H1 (cell line): Measurements from ENCODE around the gene DNAH8. TPM values are rescaled to one million over a fixed set of nuclear protein-coding genes. Genes with fewer than 3 reads are reported as not detected.

ENCODE experiments used
- BACH1 ChIP-seq: IDR thresholded peaks from 2 replicates; pipeline ENCODE4 v1.6.1; 2012; ENCODE audit warnings: low read length, improper control_type of control experiment
- FOSL1 ChIP-seq: IDR thresholded peaks from 2 replicates; pipeline ENCODE4 v1.6.1; 2011; ENCODE audit warnings: mild to moderate bottlenecking, low read depth, low read length, moderate library complexity; ENCODE audit not compliant: insufficient read depth
- KDM4A ChIP-seq: IDR thresholded peaks from one replicate; pipeline ENCODE4 v1.7.1; 2012; ENCODE audit warnings: low read depth, mild to moderate bottlenecking, moderate library complexity, low read length, inconsistent platforms; ENCODE audit not compliant: severe bottlenecking
- MAFK ChIP-seq: IDR thresholded peaks from 2 replicates; pipeline ENCODE4 v1.6.1; 2012; ENCODE audit warnings: low read depth, mild to moderate bottlenecking, improper control_type of control experiment, low read length
- NRF1 ChIP-seq: IDR thresholded peaks from 2 replicates; pipeline ENCODE4 v1.6.1; 2011; ENCODE audit warnings: mild to moderate bottlenecking, low read depth, low read length, improper control_type of control experiment
- RAD21 ChIP-seq, 2 experiments: IDR thresholded peaks in 1 of 2; conservative IDR thresholded peaks in 1 of 2; 2 replicates each; pipeline ENCODE4 v1.6.1; 2011; ENCODE audit warnings: low read depth in 2 of 2, low read length in 2 of 2, improper control_type of control experiment in 1 of 2, inconsistent platforms in 1 of 2, mild to moderate bottlenecking in 1 of 2, moderate library complexity in 1 of 2
- SUZ12 ChIP-seq: fragments of 200-600 bp; sonication (generic); IDR thresholded peaks from 2 replicates; pipeline ENCODE4 v1.6.1; 2012; ENCODE audit warnings: mild to moderate bottlenecking, inconsistent platforms, low read length, moderate library complexity, mixed read lengths
- polyA plus RNA-seq, 7 experiments: library from polyadenylated mRNA; depleted of rRNA in 3 of 7; stranded (reverse) in 5 of 7; unstranded in 2 of 7; fragments of >200 nt in 5 of 7; fragments of 200-250 nt in 2 of 7; gene quantifications; 1 replicate in 5 of 7; 2 replicates in 1 of 7; 4 replicates in 1 of 7; pipeline versions ENCODE4 v1.2.1 to v1.2.3, GENCODE V29; 2011 to 2013; ENCODE audit warnings: missing spikeins in 2 of 7, mixed read lengths in 2 of 7
- total RNA-seq: library from RNA; stranded (reverse); fragmentation: NEBNext Ultra II Directional; extraction: Animal tissue kit (Norgen Biotek cat#: 25700); gene quantifications from 2 replicates; pipeline ENCODE4 v1.2.1, GENCODE V29; 2021
- TF ChIP-seq, protein P1 (sequence below): fragments of 300-600 bp; sonication (generic); IDR thresholded peaks from 2 replicates; pipeline ENCODE4 v1.7.1; 2012; ENCODE audit warnings: low read length, moderate library complexity, mild to moderate bottlenecking, inconsistent platforms; ENCODE audit not compliant: insufficient replicate concordance
- TF ChIP-seq, protein P2 (sequence below), 3 experiments: IDR thresholded peaks; 1 replicate in 2 of 3; 2 replicates in 1 of 3; pipeline versions ENCODE4 v1.5.1 to v1.6.1; 2011; ENCODE audit warnings: low read length in 3 of 3, mild to moderate bottlenecking in 3 of 3, inconsistent platforms in 2 of 3, low read depth in 1 of 3, moderate library complexity in 1 of 3; ENCODE audit not compliant: insufficient read depth in 1 of 3; ENCODE audit errors: control extremely low read depth in 1 of 3

Gene DNAH8
- total and polyA plus RNA-seq, 2 of the 8 experiments (the other 6 are each of a cell fraction or from before 2014, with no cell fraction given) = under 0.01 TPM; not detected in 1

DNA sequence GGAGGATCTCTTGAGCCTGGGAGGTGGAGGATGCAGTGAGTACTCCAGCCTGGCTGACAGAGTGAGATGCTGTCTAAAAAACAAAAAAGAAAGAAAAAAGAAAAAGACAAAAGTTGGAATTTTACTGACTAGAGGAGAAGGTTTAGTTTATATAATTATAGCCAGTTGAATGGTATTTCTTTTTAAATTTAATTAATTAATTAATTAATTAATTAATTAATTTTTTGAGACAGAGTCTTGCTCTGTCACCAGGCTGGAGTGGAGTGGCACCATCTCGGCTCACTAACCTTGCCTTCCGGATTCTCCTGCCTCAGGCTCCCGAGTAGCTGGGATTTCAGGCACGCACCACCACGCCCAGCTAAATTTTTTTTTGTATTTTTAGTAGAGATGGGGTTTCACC lies 8.7 kb downstream of the DNAH8 start (continued):
- TF ChIP-seq, protein P1, sequence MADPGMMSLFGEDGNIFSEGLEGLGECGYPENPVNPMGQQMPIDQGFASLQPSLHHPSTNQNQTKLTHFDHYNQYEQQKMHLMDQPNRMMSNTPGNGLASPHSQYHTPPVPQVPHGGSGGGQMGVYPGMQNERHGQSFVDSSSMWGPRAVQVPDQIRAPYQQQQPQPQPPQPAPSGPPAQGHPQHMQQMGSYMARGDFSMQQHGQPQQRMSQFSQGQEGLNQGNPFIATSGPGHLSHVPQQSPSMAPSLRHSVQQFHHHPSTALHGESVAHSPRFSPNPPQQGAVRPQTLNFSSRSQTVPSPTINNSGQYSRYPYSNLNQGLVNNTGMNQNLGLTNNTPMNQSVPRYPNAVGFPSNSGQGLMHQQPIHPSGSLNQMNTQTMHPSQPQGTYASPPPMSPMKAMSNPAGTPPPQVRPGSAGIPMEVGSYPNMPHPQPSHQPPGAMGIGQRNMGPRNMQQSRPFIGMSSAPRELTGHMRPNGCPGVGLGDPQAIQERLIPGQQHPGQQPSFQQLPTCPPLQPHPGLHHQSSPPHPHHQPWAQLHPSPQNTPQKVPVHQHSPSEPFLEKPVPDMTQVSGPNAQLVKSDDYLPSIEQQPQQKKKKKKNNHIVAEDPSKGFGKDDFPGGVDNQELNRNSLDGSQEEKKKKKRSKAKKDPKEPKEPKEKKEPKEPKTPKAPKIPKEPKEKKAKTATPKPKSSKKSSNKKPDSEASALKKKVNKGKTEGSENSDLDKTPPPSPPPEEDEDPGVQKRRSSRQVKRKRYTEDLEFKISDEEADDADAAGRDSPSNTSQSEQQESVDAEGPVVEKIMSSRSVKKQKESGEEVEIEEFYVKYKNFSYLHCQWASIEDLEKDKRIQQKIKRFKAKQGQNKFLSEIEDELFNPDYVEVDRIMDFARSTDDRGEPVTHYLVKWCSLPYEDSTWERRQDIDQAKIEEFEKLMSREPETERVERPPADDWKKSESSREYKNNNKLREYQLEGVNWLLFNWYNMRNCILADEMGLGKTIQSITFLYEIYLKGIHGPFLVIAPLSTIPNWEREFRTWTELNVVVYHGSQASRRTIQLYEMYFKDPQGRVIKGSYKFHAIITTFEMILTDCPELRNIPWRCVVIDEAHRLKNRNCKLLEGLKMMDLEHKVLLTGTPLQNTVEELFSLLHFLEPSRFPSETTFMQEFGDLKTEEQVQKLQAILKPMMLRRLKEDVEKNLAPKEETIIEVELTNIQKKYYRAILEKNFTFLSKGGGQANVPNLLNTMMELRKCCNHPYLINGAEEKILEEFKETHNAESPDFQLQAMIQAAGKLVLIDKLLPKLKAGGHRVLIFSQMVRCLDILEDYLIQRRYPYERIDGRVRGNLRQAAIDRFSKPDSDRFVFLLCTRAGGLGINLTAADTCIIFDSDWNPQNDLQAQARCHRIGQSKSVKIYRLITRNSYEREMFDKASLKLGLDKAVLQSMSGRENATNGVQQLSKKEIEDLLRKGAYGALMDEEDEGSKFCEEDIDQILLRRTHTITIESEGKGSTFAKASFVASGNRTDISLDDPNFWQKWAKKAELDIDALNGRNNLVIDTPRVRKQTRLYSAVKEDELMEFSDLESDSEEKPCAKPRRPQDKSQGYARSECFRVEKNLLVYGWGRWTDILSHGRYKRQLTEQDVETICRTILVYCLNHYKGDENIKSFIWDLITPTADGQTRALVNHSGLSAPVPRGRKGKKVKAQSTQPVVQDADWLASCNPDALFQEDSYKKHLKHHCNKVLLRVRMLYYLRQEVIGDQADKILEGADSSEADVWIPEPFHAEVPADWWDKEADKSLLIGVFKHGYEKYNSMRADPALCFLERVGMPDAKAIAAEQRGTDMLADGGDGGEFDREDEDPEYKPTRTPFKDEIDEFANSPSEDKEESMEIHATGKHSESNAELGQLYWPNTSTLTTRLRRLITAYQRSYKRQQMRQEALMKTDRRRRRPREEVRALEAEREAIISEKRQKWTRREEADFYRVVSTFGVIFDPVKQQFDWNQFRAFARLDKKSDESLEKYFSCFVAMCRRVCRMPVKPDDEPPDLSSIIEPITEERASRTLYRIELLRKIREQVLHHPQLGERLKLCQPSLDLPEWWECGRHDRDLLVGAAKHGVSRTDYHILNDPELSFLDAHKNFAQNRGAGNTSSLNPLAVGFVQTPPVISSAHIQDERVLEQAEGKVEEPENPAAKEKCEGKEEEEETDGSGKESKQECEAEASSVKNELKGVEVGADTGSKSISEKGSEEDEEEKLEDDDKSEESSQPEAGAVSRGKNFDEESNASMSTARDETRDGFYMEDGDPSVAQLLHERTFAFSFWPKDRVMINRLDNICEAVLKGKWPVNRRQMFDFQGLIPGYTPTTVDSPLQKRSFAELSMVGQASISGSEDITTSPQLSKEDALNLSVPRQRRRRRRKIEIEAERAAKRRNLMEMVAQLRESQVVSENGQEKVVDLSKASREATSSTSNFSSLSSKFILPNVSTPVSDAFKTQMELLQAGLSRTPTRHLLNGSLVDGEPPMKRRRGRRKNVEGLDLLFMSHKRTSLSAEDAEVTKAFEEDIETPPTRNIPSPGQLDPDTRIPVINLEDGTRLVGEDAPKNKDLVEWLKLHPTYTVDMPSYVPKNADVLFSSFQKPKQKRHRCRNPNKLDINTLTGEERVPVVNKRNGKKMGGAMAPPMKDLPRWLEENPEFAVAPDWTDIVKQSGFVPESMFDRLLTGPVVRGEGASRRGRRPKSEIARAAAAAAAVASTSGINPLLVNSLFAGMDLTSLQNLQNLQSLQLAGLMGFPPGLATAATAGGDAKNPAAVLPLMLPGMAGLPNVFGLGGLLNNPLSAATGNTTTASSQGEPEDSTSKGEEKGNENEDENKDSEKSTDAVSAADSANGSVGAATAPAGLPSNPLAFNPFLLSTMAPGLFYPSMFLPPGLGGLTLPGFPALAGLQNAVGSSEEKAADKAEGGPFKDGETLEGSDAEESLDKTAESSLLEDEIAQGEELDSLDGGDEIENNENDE = no peak
- TF ChIP-seq BACH1 = no peak
- TF ChIP-seq MAFK = no peak
- TF ChIP-seq SUZ12 = no peak
- no peak for TF ChIP-seq FOSL1
- TF ChIP-seq KDM4A = no peak
- TF ChIP-seq, protein P2, sequence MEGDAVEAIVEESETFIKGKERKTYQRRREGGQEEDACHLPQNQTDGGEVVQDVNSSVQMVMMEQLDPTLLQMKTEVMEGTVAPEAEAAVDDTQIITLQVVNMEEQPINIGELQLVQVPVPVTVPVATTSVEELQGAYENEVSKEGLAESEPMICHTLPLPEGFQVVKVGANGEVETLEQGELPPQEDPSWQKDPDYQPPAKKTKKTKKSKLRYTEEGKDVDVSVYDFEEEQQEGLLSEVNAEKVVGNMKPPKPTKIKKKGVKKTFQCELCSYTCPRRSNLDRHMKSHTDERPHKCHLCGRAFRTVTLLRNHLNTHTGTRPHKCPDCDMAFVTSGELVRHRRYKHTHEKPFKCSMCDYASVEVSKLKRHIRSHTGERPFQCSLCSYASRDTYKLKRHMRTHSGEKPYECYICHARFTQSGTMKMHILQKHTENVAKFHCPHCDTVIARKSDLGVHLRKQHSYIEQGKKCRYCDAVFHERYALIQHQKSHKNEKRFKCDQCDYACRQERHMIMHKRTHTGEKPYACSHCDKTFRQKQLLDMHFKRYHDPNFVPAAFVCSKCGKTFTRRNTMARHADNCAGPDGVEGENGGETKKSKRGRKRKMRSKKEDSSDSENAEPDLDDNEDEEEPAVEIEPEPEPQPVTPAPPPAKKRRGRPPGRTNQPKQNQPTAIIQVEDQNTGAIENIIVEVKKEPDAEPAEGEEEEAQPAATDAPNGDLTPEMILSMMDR (IDR thresholded peaks at IDR 0.05; ENCODE audit: control extremely low read depth in 1 of 3, insufficient read depth in 1 of 3, low read depth in 1 of 3, low read length in 3 of 3) = no peak
- no peak for TF ChIP-seq RAD21 (IDR thresholded peaks at IDR 0.05 in 1 of 2, conservative IDR thresholded peaks at IDR 0.05 in 1 of 2; ENCODE audit: low read depth in 2 of 2, low read length in 2 of 2)
- no peak for TF ChIP-seq NRF1
